ENCODE results near the gene GOLGA6L10.
"Not testable (repeated sequence)": the region's sequence is repeated elsewhere in the genome, so short reads cannot be mapped to it uniquely, and the experiment has no call there.

Gene GOLGA6L10

DNA sequence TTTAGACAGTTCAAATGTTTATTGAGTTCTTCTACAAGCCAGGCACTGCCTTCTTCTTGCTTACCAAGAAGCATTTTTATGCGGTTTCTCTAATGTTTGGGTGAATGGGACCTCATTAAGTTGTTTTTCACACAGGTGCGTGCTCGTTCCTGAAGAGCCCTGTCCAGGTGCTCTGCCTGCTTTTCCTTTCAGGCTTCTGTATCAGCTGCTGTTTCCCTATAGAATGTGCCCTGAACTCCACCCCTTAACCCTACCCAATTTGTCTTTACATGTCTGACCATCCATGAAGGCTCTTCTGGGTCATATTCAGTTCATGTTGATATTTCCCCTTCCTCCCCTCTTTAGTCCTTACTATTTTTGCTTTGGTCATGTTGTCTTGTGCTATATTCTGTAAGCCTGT is 22.4 kb upstream of the GOLGA6L10 start:
- in situ Hi-C loops (cut with HindIII; ENCODE audit: low sequenced_read_pairs), result no loop called here
- H3K4me3 ChIP-seq (ENCODE audit: low read depth, low read length), result no peak overlapping the region
- TF ChIP-seq, protein P1, sequence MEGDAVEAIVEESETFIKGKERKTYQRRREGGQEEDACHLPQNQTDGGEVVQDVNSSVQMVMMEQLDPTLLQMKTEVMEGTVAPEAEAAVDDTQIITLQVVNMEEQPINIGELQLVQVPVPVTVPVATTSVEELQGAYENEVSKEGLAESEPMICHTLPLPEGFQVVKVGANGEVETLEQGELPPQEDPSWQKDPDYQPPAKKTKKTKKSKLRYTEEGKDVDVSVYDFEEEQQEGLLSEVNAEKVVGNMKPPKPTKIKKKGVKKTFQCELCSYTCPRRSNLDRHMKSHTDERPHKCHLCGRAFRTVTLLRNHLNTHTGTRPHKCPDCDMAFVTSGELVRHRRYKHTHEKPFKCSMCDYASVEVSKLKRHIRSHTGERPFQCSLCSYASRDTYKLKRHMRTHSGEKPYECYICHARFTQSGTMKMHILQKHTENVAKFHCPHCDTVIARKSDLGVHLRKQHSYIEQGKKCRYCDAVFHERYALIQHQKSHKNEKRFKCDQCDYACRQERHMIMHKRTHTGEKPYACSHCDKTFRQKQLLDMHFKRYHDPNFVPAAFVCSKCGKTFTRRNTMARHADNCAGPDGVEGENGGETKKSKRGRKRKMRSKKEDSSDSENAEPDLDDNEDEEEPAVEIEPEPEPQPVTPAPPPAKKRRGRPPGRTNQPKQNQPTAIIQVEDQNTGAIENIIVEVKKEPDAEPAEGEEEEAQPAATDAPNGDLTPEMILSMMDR (IDR thresholded peaks at IDR 0.05; ENCODE audit: low read depth, low read length, missing control alignments), result no peak
- no peak for DNase-seq (ENCODE audit: low read depth)

- H3K4me3 ChIP-seq (ENCODE audit: low read depth, low read length); in situ Hi-C loops (cut with HindIII; ENCODE audit: low sequenced_read_pairs); DNase-seq (ENCODE audit: low read depth): not testable (repeated sequence)
Measured at GRCh38 chr15:82367790-82368189, 18.5 kb upstream of the GOLGA6L10 start.

GRCh38 chr15:82365692-82366323 is 16.5 kb upstream of the GOLGA6L10 start:
- H3K4me3 ChIP-seq (ENCODE audit: low read depth, low read length); DNase-seq (ENCODE audit: low read depth); in situ Hi-C loops (cut with HindIII; ENCODE audit: low sequenced_read_pairs): not testable (repeated sequence)
- TF ChIP-seq, protein P1 (IDR thresholded peaks at IDR 0.05; ENCODE audit: low read depth, low read length, missing control alignments), result peak; percentile 15

GRCh38 chr15:82364548-82364947 is 15.3 kb upstream of the GOLGA6L10 start:
- DNase-seq (ENCODE audit: low read depth), result not testable (repeated sequence)

DNA sequence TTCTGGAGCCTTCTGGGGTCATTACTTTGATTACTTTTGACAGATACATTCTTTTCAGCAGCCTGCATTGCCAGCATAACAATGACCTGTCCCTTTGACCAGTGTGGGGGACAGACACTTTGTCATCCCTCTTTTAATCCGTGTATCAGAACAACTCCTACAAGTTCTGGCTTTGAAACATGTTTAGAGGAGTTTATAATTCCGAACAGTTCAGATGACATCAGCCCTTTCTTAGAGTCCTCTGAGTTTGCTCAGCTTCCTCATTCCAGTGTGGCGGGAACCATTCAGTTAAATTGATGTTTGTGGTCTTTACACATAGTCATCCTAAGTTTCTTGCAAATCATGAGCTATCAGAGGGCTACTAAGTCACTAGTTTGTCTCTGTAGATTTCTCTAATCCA is 13.5 kb upstream of the GOLGA6L10 start:
- H3K4me3 ChIP-seq (ENCODE audit: low read depth, low read length); in situ Hi-C loops (cut with HindIII; ENCODE audit: low sequenced_read_pairs); DNase-seq (ENCODE audit: low read depth): not testable (repeated sequence)

More at GRCh38 chr15:82364548-82364947, 15.3 kb upstream of the GOLGA6L10 start:
- in situ Hi-C loops (cut with HindIII; ENCODE audit: low sequenced_read_pairs); H3K4me3 ChIP-seq (ENCODE audit: low read depth, low read length): not testable (repeated sequence)

DNA sequence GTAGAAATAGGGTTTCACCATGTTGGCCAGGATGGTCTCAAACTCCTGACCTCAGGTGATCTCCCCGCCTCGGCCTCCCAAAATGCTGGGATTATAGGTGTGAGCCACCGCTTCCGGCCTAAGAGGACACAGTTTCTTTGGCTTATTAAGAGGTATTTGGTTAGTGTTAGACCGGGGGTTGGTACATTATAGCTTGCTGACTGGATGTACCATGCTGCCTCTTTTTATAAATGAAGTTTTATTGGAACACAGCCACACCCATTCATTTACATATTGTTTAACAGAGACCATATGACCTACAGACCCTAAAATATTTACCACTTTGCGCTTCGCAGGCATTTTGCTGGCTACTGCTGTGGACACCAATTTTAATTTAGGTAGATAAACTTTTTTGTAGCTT is 11.3 kb upstream of the GOLGA6L10 start:
- in situ Hi-C loops (cut with HindIII; ENCODE audit: low sequenced_read_pairs); H3K4me3 ChIP-seq (ENCODE audit: low read depth, low read length); DNase-seq (ENCODE audit: low read depth): not testable (repeated sequence)

DNA sequence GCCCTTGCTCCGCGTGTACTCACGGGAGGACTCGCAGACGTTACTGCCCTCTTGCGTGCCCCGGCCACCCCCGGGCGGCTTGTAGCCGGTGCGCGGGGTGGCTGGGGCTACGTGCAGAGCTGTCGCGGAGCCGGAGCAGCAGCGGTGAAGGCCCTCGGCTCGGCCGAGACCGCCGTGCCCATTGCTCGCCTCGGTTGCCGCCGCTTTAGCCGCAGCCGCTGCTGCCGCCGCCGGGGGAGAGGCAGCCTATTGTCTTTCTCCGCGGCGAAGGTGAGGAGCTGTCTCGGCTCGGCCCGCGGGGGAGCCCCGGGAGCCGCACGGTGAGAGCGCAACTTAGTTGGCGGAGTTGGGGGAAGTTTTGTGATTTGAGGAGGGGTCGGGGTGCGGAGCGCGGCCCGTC is 5.8 kb upstream of the GOLGA6L10 start:
- in situ Hi-C loops (cut with HindIII; ENCODE audit: low sequenced_read_pairs); H3K4me3 ChIP-seq (ENCODE audit: low read depth, low read length); DNase-seq (ENCODE audit: low read depth): not testable (repeated sequence)

DNA sequence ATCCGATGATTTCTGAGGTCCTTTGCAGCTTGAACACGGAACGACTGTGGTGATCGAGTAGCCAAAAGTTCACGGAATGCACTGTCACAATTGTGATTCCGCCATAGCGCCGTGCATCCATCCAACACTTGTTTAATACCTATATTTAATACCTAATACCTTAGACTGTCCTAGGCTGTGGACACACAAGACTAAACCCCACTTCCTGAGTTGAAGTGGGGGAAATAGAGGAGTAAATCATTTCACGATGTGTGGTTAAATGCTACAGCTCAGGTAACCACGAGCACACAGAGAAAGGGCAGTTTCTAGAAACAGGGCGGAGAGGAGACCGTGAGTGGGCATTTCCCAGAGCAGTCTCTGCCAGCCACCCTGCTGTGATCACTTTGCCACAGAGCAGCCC is 5.3 kb upstream of the GOLGA6L10 start:
- in situ Hi-C loops (cut with HindIII; ENCODE audit: low sequenced_read_pairs); DNase-seq (ENCODE audit: low read depth): not testable (repeated sequence)
- H3K4me3 ChIP-seq (ENCODE audit: low read depth, low read length), result peak overlapping the region; percentile 33

- in situ Hi-C loops (cut with HindIII; ENCODE audit: low sequenced_read_pairs); DNase-seq (ENCODE audit: low read depth); H3K4me3 ChIP-seq (ENCODE audit: low read depth, low read length): not testable (repeated sequence)
Measured at GRCh38 chr15:82347645-82348044, 1.6 kb downstream of the GOLGA6L10 start.

DNA sequence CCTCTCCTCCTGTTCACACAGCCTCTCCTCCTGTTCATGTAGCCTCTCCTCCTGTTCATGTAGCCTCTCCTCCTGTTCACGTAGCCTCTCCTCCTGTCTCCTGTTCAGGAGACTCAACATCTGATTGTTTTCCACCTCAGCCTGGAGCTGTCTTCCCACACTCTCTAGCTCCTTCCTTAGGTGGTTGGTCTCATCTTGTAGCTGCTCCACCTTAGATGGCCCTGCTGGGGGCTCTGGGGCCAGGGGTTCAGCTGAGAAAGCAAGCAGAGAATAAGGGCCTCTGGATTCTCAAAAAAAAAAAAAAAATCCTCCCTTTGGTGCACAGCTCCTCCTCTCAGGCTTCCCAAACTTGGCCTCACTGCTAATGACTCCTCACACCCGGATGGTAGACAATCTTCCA is 4.1 kb downstream of the GOLGA6L10 start:
- H3K4me3 ChIP-seq (ENCODE audit: low read depth, low read length); DNase-seq (ENCODE audit: low read depth); in situ Hi-C loops (cut with HindIII; ENCODE audit: low sequenced_read_pairs): not testable (repeated sequence)

DNA sequence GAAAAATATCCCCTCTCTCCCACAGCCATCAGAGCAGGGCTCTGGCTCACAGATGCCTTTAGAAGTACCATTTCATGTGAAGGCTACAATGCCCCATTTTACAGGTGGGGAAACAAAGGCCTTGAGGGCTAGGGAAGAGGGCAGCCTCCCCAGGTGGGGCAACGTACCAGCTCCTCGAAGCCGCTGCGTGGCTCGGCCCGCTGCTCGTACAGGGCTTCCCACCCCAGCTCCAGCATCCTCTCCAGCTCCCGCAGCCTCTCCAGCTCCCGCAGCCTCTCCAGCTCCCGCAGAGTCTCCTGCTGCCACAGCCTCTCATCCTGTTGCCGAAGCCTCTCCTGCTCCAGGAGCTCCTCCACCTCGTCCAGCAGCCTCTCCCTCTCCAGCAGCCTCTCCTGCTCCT is 4.9 kb downstream of the GOLGA6L10 start:
- in situ Hi-C loops (cut with HindIII; ENCODE audit: low sequenced_read_pairs); DNase-seq (ENCODE audit: low read depth); H3K4me3 ChIP-seq (ENCODE audit: low read depth, low read length): not testable (repeated sequence)

DNA sequence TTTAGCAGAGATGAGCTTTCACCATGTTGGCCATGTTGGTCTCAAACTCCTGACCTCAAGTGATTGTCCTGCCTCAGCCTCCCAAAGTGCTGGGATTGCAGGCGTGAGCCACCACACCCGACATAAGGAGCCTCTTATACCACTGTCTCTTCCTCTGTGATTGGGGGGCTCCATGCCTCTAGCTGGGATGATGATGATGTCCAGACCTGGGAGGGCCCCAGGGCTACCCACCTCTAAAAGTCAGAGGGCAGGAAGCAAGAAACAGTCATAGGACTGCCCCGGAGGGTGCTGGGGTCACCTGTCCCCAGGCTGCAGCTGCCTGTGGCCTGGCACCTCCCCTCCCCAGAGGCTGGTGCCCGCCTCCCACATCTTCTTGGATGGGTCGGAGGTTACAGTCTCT is 5.4 kb downstream of the GOLGA6L10 start:
- DNase-seq (ENCODE audit: low read depth); H3K4me3 ChIP-seq (ENCODE audit: low read depth, low read length); in situ Hi-C loops (cut with HindIII; ENCODE audit: low sequenced_read_pairs): not testable (repeated sequence)

- in situ Hi-C loops (cut with HindIII; ENCODE audit: low sequenced_read_pairs); H3K4me3 ChIP-seq (ENCODE audit: low read depth, low read length); DNase-seq (ENCODE audit: low read depth): not testable (repeated sequence)
Measured at GRCh38 chr15:82342632-82343374, 6.5 kb downstream of the GOLGA6L10 start.

DNA sequence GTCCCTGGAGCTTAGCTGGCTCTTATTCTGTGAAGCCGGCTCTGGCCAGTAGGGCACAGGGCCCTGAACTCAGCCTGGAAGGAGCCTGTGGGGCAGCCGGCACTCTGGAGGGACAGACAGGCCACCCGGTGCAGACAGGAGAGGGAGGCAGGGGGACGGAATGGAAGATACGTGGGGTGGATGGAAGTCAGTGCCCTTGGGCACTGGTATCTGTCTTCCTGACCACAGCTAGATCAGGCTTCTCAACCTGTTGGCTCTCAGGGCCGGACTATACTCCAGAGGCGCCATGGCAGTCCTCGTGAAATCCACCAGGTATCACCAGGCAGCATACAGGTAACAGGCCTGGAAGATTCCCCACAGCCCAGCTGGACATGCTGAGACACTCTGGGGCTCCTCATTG is 10.7 kb downstream of the GOLGA6L10 start:
- H3K4me3 ChIP-seq (ENCODE audit: low read depth, low read length); DNase-seq (ENCODE audit: low read depth); in situ Hi-C loops (cut with HindIII; ENCODE audit: low sequenced_read_pairs): not testable (repeated sequence)

DNA sequence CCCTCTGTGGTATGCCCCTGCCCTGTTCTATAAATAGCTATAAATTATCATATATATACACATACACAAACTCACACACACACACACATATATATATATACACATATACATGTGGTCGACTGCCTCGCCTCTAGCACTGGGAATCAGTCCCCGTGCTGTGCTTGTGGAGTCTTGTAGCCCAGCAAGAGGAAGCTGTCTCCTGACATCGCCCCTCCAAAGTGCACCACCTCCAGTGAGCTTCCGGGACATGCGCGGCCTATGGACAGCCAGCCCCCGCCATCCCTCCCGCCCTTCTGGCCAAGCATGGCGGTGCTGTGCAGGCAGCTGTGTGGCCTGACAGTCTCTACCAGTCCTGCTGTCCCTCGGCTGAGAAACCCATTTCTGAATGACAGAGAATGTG is 11.2 kb downstream of the GOLGA6L10 start:
- DNase-seq (ENCODE audit: low read depth); H3K4me3 ChIP-seq (ENCODE audit: low read depth, low read length); in situ Hi-C loops (cut with HindIII; ENCODE audit: low sequenced_read_pairs): not testable (repeated sequence)

GRCh38 chr15:82337051-82337450 is 12.2 kb downstream of the GOLGA6L10 start:
- in situ Hi-C loops (cut with HindIII; ENCODE audit: low sequenced_read_pairs); DNase-seq (ENCODE audit: low read depth); H3K4me3 ChIP-seq (ENCODE audit: low read depth, low read length): not testable (repeated sequence)

All from astrocyte of the cerebellum (primary cell).